ENCODE data around the gene KRTAP1-1.

- TF ChIP-seq SPI1 (IDR thresholded peaks at IDR 0.05; ENCODE audit: low read depth, low read length) (no peak), POLR2AphosphoS5 (IDR thresholded peaks at IDR 0.05; ENCODE audit: low read depth, low read length) (no peak)
Observed at GRCh38 chr17:41008811-41009210, 32.4 kb downstream of the KRTAP1-1 start, which contains the start of gene KRTAP3-1.

All from GM12891 (cell line).